Stimulated activated CD8-positive, alpha-beta memory T cell treated with anti-CD3 and anti-CD28 coated beads, Interleukin-4, amount 100 ng/mL, for 4 hours (primary cell): ENCODE data around the gene SEMA3A.

Source experiments
- DNase-seq, 2 donors: peaks; one replicate each; pipeline ENCODE4 v3.0.0-alpha.2; 2020; ENCODE audit warnings: low read depth in 2 of 2, low spot score in 1 of 2

The SEMA3A gene

GRCh38 chr7:83936056-83936708 is 258.4 kb downstream of the SEMA3A start:
- DNase-seq: no peak

GRCh38 chr7:83934118-83934734 is 260.4 kb downstream of the SEMA3A start:
- no peak for DNase-seq

GRCh38 chr7:83931968-83932367 is 262.6 kb downstream of the SEMA3A start:
- DNase-seq: no peak

- no peak for DNase-seq
These were observed 264.3 kb downstream of the SEMA3A start for GRCh38 chr7:83930262-83930661.

- no peak for DNase-seq
These were observed 268.7 kb downstream of the SEMA3A start for GRCh38 chr7:83925860-83926259.

- no peak for DNase-seq
These were observed 272.5 kb downstream of the SEMA3A start for GRCh38 chr7:83921941-83922607.

GRCh38 chr7:83921271-83921940 is 273.2 kb downstream of the SEMA3A start:
- no peak for DNase-seq

GRCh38 chr7:83918142-83918541 is 276.4 kb downstream of the SEMA3A start:
- no peak for DNase-seq

GRCh38 chr7:83913174-83913573 is 281.4 kb downstream of the SEMA3A start:
- no peak for DNase-seq

GRCh38 chr7:83908526-83908925 is 286.1 kb downstream of the SEMA3A start:
- DNase-seq: no peak
